AG09309 (cell line): ENCODE data around the gene SLC39A11.

Source experiments
- DNase-seq: peaks from one replicate; pipeline ENCODE4 v3.0.0-alpha.2; 2010; ENCODE audit warnings: low read depth
- H3K4me3 ChIP-seq: 2 replicates; pipeline ENCODE4 v1.5.1; 2011; ENCODE audit warnings: mild to moderate bottlenecking, low read depth, low read length, moderate library complexity; ENCODE audit not compliant: control insufficient read depth
- TF ChIP-seq, protein P1 (sequence below): IDR thresholded peaks from 2 replicates; pipeline ENCODE4 v1.5.1; 2011; ENCODE audit warnings: mild to moderate bottlenecking, low read depth, low read length, inconsistent platforms; ENCODE audit not compliant: insufficient read depth, control insufficient read depth; ENCODE audit errors: missing control alignments

SLC39A11 gene

DNA sequence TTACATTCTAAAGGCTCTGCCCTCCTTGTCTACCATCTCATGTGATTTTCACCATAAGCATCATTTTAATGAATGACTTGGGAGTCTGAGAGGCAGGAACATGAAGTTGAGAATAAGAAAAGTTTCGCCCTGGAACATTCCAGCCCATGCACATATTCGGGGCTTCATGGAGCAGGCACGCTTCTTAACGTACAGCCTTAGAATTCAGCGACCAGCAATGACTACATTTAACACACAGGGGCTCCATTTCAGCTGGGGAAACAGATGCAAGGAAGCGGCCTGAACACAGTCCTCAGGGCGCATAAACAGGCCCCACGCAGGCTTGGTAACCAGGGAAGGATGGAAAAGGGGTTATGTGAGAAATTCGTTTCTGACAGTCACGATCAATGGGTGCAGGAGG, 357.4 kb downstream of the SLC39A11 start:
- TF ChIP-seq, protein P1, sequence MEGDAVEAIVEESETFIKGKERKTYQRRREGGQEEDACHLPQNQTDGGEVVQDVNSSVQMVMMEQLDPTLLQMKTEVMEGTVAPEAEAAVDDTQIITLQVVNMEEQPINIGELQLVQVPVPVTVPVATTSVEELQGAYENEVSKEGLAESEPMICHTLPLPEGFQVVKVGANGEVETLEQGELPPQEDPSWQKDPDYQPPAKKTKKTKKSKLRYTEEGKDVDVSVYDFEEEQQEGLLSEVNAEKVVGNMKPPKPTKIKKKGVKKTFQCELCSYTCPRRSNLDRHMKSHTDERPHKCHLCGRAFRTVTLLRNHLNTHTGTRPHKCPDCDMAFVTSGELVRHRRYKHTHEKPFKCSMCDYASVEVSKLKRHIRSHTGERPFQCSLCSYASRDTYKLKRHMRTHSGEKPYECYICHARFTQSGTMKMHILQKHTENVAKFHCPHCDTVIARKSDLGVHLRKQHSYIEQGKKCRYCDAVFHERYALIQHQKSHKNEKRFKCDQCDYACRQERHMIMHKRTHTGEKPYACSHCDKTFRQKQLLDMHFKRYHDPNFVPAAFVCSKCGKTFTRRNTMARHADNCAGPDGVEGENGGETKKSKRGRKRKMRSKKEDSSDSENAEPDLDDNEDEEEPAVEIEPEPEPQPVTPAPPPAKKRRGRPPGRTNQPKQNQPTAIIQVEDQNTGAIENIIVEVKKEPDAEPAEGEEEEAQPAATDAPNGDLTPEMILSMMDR, result no peak
- DNase-seq, result no peak

DNA sequence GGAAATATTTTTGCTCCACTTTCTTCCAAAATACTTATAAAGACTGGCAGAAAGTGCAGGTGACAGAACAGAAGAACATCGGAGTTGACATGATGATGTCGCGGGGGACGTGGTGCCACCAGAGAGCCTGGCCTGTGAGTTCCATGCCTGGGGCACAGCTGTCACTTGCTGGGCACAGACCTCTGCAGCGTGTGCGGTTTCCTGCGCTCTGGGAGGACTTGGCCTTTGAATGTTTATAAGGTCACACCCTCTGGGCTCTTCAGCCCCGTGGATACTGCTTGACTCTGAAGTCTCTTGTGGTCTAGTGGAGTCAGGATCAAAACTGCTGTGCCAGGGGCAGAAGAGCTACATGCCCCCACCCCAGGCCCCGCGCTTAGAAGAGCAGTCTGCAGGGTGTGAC, 357.9 kb downstream of the SLC39A11 start:
- TF ChIP-seq, protein P1, result no peak
- no peak for DNase-seq
- no peak overlapping the region for H3K4me3 ChIP-seq

More for the DNA sequence above, 357.4 kb downstream of the SLC39A11 start:
- no peak overlapping the region for H3K4me3 ChIP-seq

- TF ChIP-seq, protein P1, result no peak
- no peak overlapping the region for H3K4me3 ChIP-seq
- no peak for DNase-seq
Measured at GRCh38 chr17:72733619-72734282, 358.7 kb downstream of the SLC39A11 start.

DNA sequence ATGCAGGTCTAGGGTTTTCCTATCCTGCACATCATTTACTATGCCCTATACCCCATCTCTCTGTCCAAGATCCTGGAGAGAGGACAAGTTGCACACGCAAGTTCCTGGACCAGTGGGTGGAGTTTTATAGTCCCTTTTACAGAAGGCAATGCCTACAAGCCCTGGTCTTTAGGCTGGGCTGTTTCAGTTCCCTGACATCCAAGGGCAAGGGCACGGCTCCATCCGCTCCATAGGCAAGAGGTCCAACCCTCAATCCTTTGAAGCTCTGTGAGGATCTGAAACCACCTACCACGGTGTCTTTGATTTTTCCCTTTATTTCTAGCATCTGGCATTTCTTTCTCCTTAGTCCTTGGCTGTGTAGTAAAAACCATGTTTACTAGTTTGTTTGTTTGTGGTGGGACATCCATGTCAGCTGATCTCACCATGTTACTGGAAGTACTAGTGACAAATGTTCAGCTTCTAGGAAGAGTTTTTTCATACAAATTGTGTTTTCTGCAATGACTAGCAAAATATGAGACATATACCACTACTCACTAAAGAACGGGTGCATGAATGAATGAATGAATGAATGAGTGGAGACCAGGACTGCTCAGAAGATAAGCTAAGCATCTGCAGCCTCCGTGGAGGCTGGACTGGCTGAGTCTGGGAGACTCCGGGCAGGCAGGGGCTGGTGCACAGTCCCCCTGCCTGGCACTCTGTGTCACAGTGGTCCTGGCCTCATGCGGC, 359.4 kb downstream of the SLC39A11 start:
- H3K4me3 ChIP-seq, result no peak overlapping the region
- DNase-seq, result no peak
- TF ChIP-seq, protein P1, result no peak

GRCh38 chr17:72730077-72730476, 362.4 kb downstream of the SLC39A11 start:
- no peak overlapping the region for H3K4me3 ChIP-seq
- no peak for DNase-seq
- TF ChIP-seq, protein P1, result no peak

GRCh38 chr17:72726936-72727335, 365.6 kb downstream of the SLC39A11 start:
- no peak for DNase-seq
- TF ChIP-seq, protein P1, result no peak
- no peak overlapping the region for H3K4me3 ChIP-seq
